SK-N-MC (cell line): ENCODE measurements around the gene UBQLN3.

ENCODE experiments used
- DNase-seq: peaks from one replicate; pipeline ENCODE4 v3.0.0-alpha.2; 2011; ENCODE audit warnings: low read depth, low spot score
- H3K27ac ChIP-seq: fragments of 200-600 bp; sonication (generic); 2 replicates; pipeline ENCODE4 v1.5.1; 2016; ENCODE audit warnings: mixed run types
- H3K36me3 ChIP-seq: fragments of 200-600 bp; sonication (generic); 2 replicates; pipeline ENCODE4 v1.6.1; 2017; ENCODE audit warnings: antibody characterized with exemption, low read length, mixed read lengths; ENCODE audit not compliant: insufficient read depth
- H3K4me3 ChIP-seq: fragments of 200-600 bp; sonication (generic); 2 replicates; pipeline ENCODE4 v1.5.1; 2016
- H3K9ac ChIP-seq: fragments of 200-600 bp; sonication (generic); 2 replicates; pipeline ENCODE4 v1.8.0; 2017; ENCODE audit warnings: mixed run types, mixed read lengths; ENCODE audit not compliant: insufficient read length
- H3K9me3 ChIP-seq: fragments of 200-600 bp; sonication (generic); 2 replicates; pipeline ENCODE4 v1.6.1; 2017; ENCODE audit warnings: low read depth, mild to moderate bottlenecking, antibody characterized with exemption, low read length, moderate library complexity, mixed read lengths
- EZH2 ChIP-seq: fragments of 200-600 bp; sonication (generic); IDR thresholded peaks from one replicate; pipeline ENCODE4 v1.6.1; 2017; ENCODE audit warnings: antibody characterized with exemption
- FOXP2 ChIP-seq: optimal IDR thresholded peaks from 2 replicates; pipeline ENCODE3; 2011; ENCODE audit warnings: mild to moderate bottlenecking, moderate library complexity; ENCODE audit not compliant: insufficient read depth; ENCODE audit errors: extremely low read length, control extremely low read depth
- POLR2AphosphoS5 ChIP-seq: IDR thresholded peaks from 2 replicates; pipeline ENCODE4 v1.6.1; 2012; ENCODE audit warnings: mild to moderate bottlenecking, low read depth, low read length, borderline replicate concordance

Gene UBQLN3

DNA sequence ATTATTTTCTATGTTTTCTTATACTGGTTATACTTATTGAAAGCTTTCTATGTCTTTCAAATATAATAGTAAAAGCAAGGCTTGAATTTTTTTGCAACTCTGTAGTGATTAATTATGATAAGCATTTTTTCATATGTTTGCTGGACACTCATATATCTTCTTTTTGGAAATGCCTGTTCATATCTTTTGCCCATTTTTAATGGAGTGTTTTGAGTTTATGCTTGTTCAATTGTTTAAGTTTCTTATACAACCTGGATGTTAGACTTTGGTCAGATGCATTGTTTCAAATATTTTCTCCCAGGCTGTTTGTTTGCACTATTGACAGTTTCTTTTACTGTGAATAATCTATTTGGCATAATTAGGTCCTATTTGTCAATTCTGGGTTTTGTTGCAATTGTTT lies 26.7 kb upstream of the UBQLN3 start:
- H3K27ac ChIP-seq, result no peak overlapping the region
- TF ChIP-seq FOXP2, result no peak
- no peak for TF ChIP-seq POLR2AphosphoS5
- no peak for TF ChIP-seq EZH2
- H3K9me3 ChIP-seq, result no peaks in the 10 kb centered on the region
- no peak for DNase-seq
- no peak overlapping the region for H3K4me3 ChIP-seq
- H3K36me3 ChIP-seq, result no peaks in the 10 kb centered on the region
- no peak overlapping the region for H3K9ac ChIP-seq

DNA sequence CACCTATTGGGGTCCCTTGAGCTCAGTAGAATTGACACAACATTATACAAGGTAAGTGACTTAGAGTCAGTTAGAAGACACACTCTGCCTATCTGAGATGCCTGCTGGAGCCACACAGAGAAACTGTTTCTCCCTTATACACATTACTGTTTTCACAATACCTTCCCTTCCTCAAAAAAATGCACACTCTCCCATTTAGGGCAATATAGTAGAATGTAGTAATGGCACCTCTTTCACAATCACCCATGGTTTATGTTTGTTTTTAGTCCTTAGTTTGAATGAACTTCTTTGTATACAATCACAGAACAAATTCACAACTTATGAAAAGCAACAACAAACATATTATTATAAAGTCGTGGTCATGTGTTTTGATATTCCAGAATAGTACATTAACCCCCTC lies 24.3 kb upstream of the UBQLN3 start:
- DNase-seq, result no peak
- TF ChIP-seq FOXP2, result no peak
- no peak for TF ChIP-seq POLR2AphosphoS5
- TF ChIP-seq EZH2, result no peak
- H3K4me3 ChIP-seq, result no peak overlapping the region

DNA sequence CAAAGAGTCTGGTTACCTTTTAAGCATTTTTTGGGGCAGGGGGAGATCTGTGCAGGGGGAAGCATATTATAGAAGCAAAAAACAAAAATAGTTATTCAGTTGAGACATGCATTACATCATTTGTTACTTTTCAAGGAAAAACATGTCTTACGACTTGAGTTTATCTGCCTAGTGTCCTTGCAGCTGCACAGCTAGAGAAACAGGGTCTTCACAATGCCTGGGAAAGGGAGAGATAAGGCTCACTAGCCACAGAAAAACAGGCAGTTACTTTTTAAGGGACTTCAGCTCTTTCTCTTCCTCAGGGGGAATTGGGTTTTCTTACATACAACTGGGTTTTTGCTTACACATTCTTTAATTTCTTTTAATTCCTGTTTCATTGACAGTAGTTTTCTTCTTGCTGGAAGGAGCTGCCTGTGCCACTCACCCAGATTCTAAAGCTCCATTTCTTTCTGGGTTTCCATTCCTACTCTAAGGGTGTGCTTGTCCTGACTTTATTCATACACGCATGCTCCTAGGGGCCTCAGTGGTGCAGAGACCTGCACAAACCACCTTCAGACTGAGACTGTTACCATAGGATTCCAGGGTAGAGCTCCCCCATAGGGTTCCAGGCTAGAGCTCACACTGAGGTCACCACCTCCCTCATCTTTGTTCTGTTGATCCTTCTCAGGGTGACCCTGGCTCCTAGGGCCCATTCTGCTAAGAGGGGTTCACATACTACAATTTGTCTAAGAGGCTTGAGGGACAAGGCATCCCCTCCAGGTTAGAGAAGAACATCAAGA lies 21.5 kb upstream of the UBQLN3 start:
- no peaks in the 10 kb centered on the region for H3K36me3 ChIP-seq
- no peak overlapping the region for H3K9ac ChIP-seq
- no peak for DNase-seq
- no peak overlapping the region for H3K27ac ChIP-seq
- no peak overlapping the region for H3K4me3 ChIP-seq
- H3K9me3 ChIP-seq, result no peaks in the 10 kb centered on the region
- TF ChIP-seq EZH2 (no peak), POLR2AphosphoS5 (no peak), FOXP2 (no peak)

More for the DNA sequence above, 24.3 kb upstream of the UBQLN3 start:
- Histone ChIP-seq H3K9ac (no peak overlapping the region), H3K9me3 (no peaks in the 10 kb centered on the region), H3K27ac (no peak overlapping the region), H3K36me3 (no peaks in the 10 kb centered on the region)

DNA sequence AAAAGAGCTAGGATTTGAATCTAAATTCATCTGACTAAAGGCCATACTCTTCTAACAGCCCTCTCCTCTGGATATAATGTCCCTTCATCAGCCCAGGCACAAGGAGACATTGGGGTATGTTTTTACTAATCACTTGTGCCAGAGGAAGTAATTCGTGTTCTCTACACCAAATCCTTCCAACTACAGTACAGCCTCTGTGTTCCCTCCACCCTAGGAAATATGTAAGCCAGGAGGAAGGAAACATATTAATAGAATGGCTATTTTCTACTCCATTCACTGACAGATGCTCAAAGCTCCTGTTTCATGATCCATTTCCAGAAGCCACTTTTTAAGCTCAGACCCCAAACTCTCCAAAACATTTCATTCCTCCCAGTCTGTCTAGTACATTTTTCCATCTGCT lies 18.7 kb upstream of the UBQLN3 start:
- Histone ChIP-seq H3K4me3 (no peak overlapping the region), H3K9me3 (no peaks in the 10 kb centered on the region), H3K9ac (no peak overlapping the region), H3K36me3 (no peaks in the 10 kb centered on the region), H3K27ac (no peak overlapping the region)
- DNase-seq, result no peak
- no peak for TF ChIP-seq POLR2AphosphoS5
- no peak for TF ChIP-seq EZH2
- no peak for TF ChIP-seq FOXP2

DNA sequence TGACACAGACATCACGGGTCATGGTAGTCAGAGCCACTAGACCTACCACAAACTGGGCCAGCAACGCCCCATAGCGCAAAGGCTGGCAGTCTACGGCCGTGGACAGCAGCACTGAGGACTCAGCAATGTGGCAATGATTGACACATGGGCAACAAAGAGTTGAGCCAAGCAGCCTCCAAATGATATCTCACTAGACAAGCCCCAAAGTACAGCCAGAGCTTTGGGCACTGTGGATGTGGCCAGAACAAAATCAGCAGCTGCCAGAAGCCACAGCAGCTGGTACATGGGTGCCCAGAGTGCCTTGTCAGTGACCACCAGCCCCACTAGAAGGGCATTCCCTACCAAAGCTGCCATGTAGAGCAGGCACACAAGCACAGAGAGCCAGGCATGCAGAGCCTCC lies 18.0 kb upstream of the UBQLN3 start:
- H3K9ac ChIP-seq, result no peak overlapping the region
- DNase-seq, result no peak
- H3K27ac ChIP-seq, result no peak overlapping the region
- no peaks in the 10 kb centered on the region for H3K9me3 ChIP-seq
- H3K4me3 ChIP-seq, result no peak overlapping the region
- no peak for TF ChIP-seq FOXP2
- no peak for TF ChIP-seq POLR2AphosphoS5
- TF ChIP-seq EZH2, result no peak
- H3K36me3 ChIP-seq, result no peaks in the 10 kb centered on the region

DNA sequence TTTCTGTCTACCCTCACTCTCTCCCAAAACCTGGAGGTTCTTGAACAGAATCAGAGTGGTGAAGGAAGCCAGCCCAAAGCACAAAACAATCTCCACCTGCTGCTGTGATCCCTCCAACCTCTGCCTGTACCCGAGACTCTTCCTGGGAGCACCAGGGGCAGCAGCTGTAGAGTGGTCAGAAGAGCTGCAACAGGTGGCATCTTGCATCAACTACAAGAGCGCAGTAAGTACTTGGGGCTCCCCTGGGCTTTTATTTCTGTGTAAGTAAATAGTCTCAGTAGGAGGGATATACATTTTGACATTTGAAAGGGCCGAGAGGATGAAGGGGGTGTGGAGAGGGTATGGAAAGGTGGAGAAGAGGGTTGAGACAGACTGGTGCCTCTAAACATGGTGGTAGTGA lies 15.0 kb upstream of the UBQLN3 start:
- H3K4me3 ChIP-seq, result no peak overlapping the region
- H3K36me3 ChIP-seq, result no peaks in the 10 kb centered on the region
- no peak overlapping the region for H3K27ac ChIP-seq
- no peak for TF ChIP-seq EZH2
- TF ChIP-seq POLR2AphosphoS5, result no peak
- TF ChIP-seq FOXP2, result no peak
- H3K9me3 ChIP-seq, result no peaks in the 10 kb centered on the region
- DNase-seq, result no peak
- no peak overlapping the region for H3K9ac ChIP-seq

DNA sequence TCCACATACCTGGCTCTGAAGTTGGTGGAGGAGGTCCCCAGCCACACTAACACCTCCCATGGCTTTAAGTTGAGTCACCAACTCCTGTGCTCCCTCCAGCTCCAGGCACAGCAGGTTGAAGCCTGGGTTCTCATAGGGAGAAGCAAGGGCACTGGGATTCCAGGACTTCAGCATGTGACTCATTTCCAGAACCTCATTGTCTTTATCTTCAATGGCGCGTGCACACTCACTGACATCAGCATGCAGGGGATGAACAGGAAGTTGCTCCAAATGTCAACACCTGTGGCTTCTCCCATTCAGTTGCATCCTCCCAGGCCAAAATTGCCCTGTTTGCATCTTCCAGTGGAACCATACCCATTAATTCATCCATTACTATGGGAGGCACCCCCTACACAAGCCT lies 12.6 kb upstream of the UBQLN3 start:
- DNase-seq, result no peak
- no peak for TF ChIP-seq POLR2AphosphoS5
- no peak for TF ChIP-seq FOXP2
- no peak for TF ChIP-seq EZH2
- Histone ChIP-seq H3K9ac (no peak overlapping the region), H3K9me3 (no peaks in the 10 kb centered on the region), H3K27ac (no peak overlapping the region), H3K4me3 (no peak overlapping the region), H3K36me3 (no peaks in the 10 kb centered on the region)

DNA sequence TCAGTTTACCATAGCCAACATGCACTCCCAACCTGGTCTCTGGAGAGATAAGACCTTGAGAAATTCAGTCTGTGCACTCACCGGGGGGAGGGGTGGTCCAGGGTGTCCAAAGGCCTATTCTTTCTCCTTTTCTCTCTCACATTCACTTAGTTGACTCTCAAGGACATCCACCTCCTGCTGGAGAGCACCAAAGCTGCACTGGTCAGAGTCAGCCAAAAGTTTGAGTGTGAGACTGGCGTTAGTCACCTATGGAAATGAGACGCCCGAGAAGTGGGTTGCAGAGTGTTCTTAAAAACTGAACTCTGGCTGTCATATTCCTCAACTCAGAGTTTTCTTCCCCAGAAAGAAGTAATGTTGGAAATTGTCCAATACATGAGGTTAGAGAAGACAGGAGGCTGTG lies 11.8 kb upstream of the UBQLN3 start:
- TF ChIP-seq POLR2AphosphoS5 (no peak), FOXP2 (no peak), EZH2 (no peak)
- no peak overlapping the region for H3K9ac ChIP-seq
- no peak for DNase-seq
- H3K4me3 ChIP-seq, result no peak overlapping the region
- H3K27ac ChIP-seq, result no peak overlapping the region
- no peaks in the 10 kb centered on the region for H3K36me3 ChIP-seq
- no peaks in the 10 kb centered on the region for H3K9me3 ChIP-seq

DNA sequence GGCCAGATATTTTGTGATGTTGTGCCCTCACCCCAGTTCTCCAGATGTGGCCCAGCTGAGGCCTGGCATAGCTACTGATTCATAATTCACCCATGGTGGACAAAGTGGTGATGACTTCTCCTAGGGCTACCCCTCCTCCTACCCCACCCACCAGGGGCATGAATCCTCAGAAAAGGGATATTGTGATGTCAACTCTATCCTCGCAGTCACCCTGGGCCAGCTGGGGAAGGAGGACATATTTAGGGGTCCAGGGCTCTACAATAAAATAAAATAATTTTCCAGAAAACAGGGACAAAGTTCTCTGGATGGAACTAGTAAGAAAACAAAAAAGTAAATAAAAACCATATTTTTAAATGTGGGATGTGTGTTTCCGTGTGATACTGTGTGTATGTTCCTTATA lies 6.8 kb upstream of the UBQLN3 start, which contains the start of gene UBQLNL:
TSS of gene UBQLNL (minus strand) at position 101 of the 400 bp plus-strand sequence. CDS start 258 bp downstream, outside the sequence.
- TF ChIP-seq POLR2AphosphoS5, result no peak
- no peak for TF ChIP-seq EZH2
- no peak for TF ChIP-seq FOXP2
- H3K27ac ChIP-seq, result no peak within 1 kb of the TSS
- H3K9me3 ChIP-seq, result no peaks in the 10 kb centered on the region
- H3K9ac ChIP-seq, result no peak within 1 kb of the TSS
- H3K4me3 ChIP-seq, result no peak within 1 kb of the TSS
- H3K36me3 ChIP-seq, result no peaks in the 10 kb centered on the region
- no peak for DNase-seq
